Esophagus muscularis mucosa (tissue), 4 donors: ENCODE results near the gene PCDH15. TPM values are rescaled to one million over a fixed set of nuclear protein-coding genes. Genes with fewer than 3 reads are reported as not detected.

ENCODE experiments used
- DNase-seq: peaks from one replicate; pipeline ENCODE4 v3.0.0-alpha.2; 2017; ENCODE audit errors: extremely low spot score
- H3K27ac ChIP-seq, 4 donors: fragments of 200-600 bp; sonication (generic); replicated peaks in 1 of 4; 1 replicate in 3 of 4; 2 replicates in 1 of 4; pipeline ENCODE4 v1.5.1; 2016 to 2019; ENCODE audit warnings: mild to moderate bottlenecking in 1 of 4
- H3K27me3 ChIP-seq, 4 donors: fragments of 200-600 bp; sonication (generic); one replicate each; pipeline versions ENCODE4 v1.5.1 to v1.6.0; 2016 to 2019
- H3K36me3 ChIP-seq, 4 donors: fragments of 200-600 bp; sonication (generic); one replicate each; pipeline ENCODE4 v1.5.1; 2016 to 2019
- H3K4me1 ChIP-seq, 4 donors: fragments of 200-600 bp; sonication (generic); one replicate each; pipeline ENCODE4 v1.5.1; 2016 to 2019
- H3K4me3 ChIP-seq, 4 donors: fragments of 200-600 bp; sonication (generic); 1 replicate in 2 of 4; 2 replicates in 2 of 4; pipeline ENCODE4 v1.5.1; 2016 to 2019; ENCODE audit warnings: mild to moderate bottlenecking in 4 of 4, moderate library complexity in 1 of 4
- H3K9me3 ChIP-seq, 4 donors: fragments of 200-600 bp; sonication (generic); 1 replicate in 3 of 4; 2 replicates in 1 of 4; pipeline ENCODE4 v1.5.1; 2016 to 2019
- CTCF ChIP-seq, 3 experiments: fragments of 200-600 bp in 2 of 3; fragments of 450-650 bp in 1 of 3; sonication (generic) in 2 of 3; IDR thresholded peaks; one replicate each; pipeline ENCODE4 v1.5.1; 2017 to 2019; ENCODE audit warnings: antibody characterized with exemption in 3 of 3, mild to moderate bottlenecking in 2 of 3, moderate library complexity in 1 of 3
- EP300 ChIP-seq: sonication (generic); formaldehyde crosslinking; IDR thresholded peaks from one replicate; pipeline ENCODE4 v1.6.1; 2017; ENCODE audit warnings: antibody characterized with exemption
- POLR2A ChIP-seq: fragments of 450-650 bp; IDR thresholded peaks from one replicate; pipeline ENCODE4 v1.6.1; 2017; ENCODE audit warnings: antibody characterized with exemption, moderate library complexity, mild to moderate bottlenecking, low read depth
- POLR2AphosphoS5 ChIP-seq, 2 donors: sonication (generic); formaldehyde crosslinking; IDR thresholded peaks; one replicate each; pipeline ENCODE4 v1.6.1; 2017; ENCODE audit warnings: antibody characterized with exemption in 2 of 2
- WGBS: methylation state at CpG from one replicate; pipeline ENCODE4 v1.1.5; 2018; 5-methylcytosine and 5-hydroxymethylcytosine counted together
- intact Hi-C: fragments of 100-400 bp; cut with DNase I; formaldehyde crosslinking; loops from one replicate; pipeline ENCODE4 v1.15.1; 2023
- total RNA-seq, 4 donors: library from RNA; depleted of rRNA; stranded (reverse); fragments of >200 nt; gene quantifications; one replicate each; pipeline versions ENCODE4 v1.1.0 to v1.2.1, GENCODE V29; 2016

Gene PCDH15
- total RNA-seq, 4 donors from 2014 or later, result 0.13 to 0.50 TPM; not detected in 2

- no peaks in the 10 kb centered on the region for H3K27me3 ChIP-seq
- no peaks in the 10 kb centered on the region for H3K36me3 ChIP-seq
- H3K9me3 ChIP-seq, result no peaks in the 10 kb centered on the region
- no peak for DNase-seq
- intact Hi-C loops, result no loop called here
- TF ChIP-seq POLR2A (no peak), POLR2AphosphoS5 (IDR thresholded peaks at IDR 0.05) (no peak), CTCF (IDR thresholded peaks at IDR 0.05) (no peak), EP300 (no peak)
- H3K4me3 ChIP-seq, result no peak overlapping the region
- no peaks in the 10 kb centered on the region for H3K4me1 ChIP-seq
- H3K27ac ChIP-seq, result no peak overlapping the region
Measured at GRCh38 chr10:54066646-54067045, 734.4 kb downstream of the PCDH15 start.

GRCh38 chr10:54065106-54065505, 735.9 kb downstream of the PCDH15 start:
- no peak overlapping the region for H3K27ac ChIP-seq
- no peaks in the 10 kb centered on the region for H3K4me1 ChIP-seq
- TF ChIP-seq POLR2AphosphoS5 (IDR thresholded peaks at IDR 0.05), result no peak
- no peak for TF ChIP-seq POLR2A
- no peak for TF ChIP-seq EP300
- no peak for TF ChIP-seq CTCF (IDR thresholded peaks at IDR 0.05)
- H3K4me3 ChIP-seq, result no peak overlapping the region
- no peaks in the 10 kb centered on the region for H3K36me3 ChIP-seq
- intact Hi-C loops, result no loop called here
- no peaks in the 10 kb centered on the region for H3K27me3 ChIP-seq
- DNase-seq, result no peak
- no peaks in the 10 kb centered on the region for H3K9me3 ChIP-seq

- DNase-seq, result no peak
- intact Hi-C loops, result no loop called here
- Histone ChIP-seq H3K4me3 (no peak overlapping the region), H3K4me1 (no peaks in the 10 kb centered on the region), H3K36me3 (no peaks in the 10 kb centered on the region), H3K27me3 (no peaks in the 10 kb centered on the region), H3K9me3 (no peaks in the 10 kb centered on the region), H3K27ac (no peak overlapping the region)
- TF ChIP-seq EP300 (no peak), CTCF (IDR thresholded peaks at IDR 0.05) (no peak), POLR2A (no peak), POLR2AphosphoS5 (IDR thresholded peaks at IDR 0.05) (no peak)
- WGBS, result 85% methylated on average over 1 of the region's 5 CpGs
Measured at GRCh38 chr10:54064215-54064614, 736.8 kb downstream of the PCDH15 start.

GRCh38 chr10:54063514-54063913, 737.5 kb downstream of the PCDH15 start:
- intact Hi-C loops, result no loop called here
- H3K36me3 ChIP-seq, result no peaks in the 10 kb centered on the region
- no peak overlapping the region for H3K4me3 ChIP-seq
- TF ChIP-seq POLR2AphosphoS5 (IDR thresholded peaks at IDR 0.05) (no peak), EP300 (no peak), CTCF (IDR thresholded peaks at IDR 0.05) (no peak)
- H3K4me1 ChIP-seq, result no peaks in the 10 kb centered on the region
- no peaks in the 10 kb centered on the region for H3K27me3 ChIP-seq
- H3K9me3 ChIP-seq, result no peaks in the 10 kb centered on the region
- no peak overlapping the region for H3K27ac ChIP-seq
- WGBS, result 96% methylated on average over 14 of the region's 14 CpGs
- no peak for DNase-seq

GRCh38 chr10:54060572-54060971, 740.5 kb downstream of the PCDH15 start:
- 95% methylated on average over 5 of the region's 5 CpGs for WGBS
- Histone ChIP-seq H3K27me3 (no peaks in the 10 kb centered on the region), H3K4me3 (no peak overlapping the region), H3K36me3 (no peaks in the 10 kb centered on the region), H3K27ac (no peak overlapping the region), H3K4me1 (peaks cover 0 to under 1% (median 0%) of the 10 kb centered on the region in 4 donors), H3K9me3 (no peaks in the 10 kb centered on the region)
- DNase-seq, result no peak
- intact Hi-C loops, result no loop called here
- no peak for TF ChIP-seq CTCF (IDR thresholded peaks at IDR 0.05)
- no peak for TF ChIP-seq EP300
- TF ChIP-seq POLR2AphosphoS5 (IDR thresholded peaks at IDR 0.05), result no peak
- TF ChIP-seq POLR2A, result no peak
